ENCODE results near the gene UNC79.

DNA sequence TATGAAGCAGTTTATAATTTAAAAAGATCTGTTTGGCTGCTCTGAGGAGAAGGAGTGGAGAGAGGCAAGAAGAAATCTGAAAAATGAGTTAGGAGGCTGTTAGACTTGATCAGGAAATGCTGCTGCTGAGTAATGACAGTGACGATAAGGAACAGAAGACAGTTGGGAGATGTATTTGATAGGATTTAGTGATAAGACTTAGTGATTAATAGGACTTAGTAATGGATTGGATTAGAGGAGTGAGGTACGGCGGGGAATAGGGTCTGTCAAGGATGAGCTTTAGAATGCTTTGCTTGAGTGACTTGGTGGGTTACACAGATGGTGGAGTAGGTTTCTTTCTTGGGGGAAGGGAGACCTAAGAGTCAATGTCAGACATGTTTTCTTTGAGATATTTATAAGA, 31.7 kb downstream of the UNC79 start:
- TF ChIP-seq EP300 (IDR thresholded peaks at IDR 0.05) (no peak), POLR2AphosphoS5 (IDR thresholded peaks at IDR 0.05) (no peak)
- TF ChIP-seq, protein P1, sequence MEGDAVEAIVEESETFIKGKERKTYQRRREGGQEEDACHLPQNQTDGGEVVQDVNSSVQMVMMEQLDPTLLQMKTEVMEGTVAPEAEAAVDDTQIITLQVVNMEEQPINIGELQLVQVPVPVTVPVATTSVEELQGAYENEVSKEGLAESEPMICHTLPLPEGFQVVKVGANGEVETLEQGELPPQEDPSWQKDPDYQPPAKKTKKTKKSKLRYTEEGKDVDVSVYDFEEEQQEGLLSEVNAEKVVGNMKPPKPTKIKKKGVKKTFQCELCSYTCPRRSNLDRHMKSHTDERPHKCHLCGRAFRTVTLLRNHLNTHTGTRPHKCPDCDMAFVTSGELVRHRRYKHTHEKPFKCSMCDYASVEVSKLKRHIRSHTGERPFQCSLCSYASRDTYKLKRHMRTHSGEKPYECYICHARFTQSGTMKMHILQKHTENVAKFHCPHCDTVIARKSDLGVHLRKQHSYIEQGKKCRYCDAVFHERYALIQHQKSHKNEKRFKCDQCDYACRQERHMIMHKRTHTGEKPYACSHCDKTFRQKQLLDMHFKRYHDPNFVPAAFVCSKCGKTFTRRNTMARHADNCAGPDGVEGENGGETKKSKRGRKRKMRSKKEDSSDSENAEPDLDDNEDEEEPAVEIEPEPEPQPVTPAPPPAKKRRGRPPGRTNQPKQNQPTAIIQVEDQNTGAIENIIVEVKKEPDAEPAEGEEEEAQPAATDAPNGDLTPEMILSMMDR (IDR thresholded peaks at IDR 0.05), result no peak
